ENCODE results near the gene CCDC134.

Gene CCDC134

DNA sequence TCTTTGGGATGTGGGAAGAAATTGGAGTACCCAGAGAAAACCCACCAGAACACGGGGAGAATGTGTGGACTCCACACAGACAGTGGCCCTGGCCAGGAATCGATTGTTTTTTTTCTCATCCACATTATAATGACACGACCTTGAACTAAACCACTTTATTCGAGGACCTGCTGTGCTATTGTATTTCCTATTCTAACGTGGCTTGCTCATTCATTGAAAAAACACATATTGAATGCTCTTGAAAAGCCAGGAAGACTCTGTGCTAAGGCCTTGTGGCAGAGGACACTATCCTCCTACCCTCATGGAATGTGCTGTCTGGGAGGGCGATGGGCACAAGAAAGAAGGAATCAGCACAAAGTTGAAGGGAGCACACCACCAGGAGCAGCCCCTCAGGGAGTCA is 23.3 kb downstream of the CCDC134 start:
- TF ChIP-seq, protein P1, sequence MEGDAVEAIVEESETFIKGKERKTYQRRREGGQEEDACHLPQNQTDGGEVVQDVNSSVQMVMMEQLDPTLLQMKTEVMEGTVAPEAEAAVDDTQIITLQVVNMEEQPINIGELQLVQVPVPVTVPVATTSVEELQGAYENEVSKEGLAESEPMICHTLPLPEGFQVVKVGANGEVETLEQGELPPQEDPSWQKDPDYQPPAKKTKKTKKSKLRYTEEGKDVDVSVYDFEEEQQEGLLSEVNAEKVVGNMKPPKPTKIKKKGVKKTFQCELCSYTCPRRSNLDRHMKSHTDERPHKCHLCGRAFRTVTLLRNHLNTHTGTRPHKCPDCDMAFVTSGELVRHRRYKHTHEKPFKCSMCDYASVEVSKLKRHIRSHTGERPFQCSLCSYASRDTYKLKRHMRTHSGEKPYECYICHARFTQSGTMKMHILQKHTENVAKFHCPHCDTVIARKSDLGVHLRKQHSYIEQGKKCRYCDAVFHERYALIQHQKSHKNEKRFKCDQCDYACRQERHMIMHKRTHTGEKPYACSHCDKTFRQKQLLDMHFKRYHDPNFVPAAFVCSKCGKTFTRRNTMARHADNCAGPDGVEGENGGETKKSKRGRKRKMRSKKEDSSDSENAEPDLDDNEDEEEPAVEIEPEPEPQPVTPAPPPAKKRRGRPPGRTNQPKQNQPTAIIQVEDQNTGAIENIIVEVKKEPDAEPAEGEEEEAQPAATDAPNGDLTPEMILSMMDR (IDR thresholded peaks at IDR 0.05; ENCODE audit: low read depth, low read length): no peak
- no peak for DNase-seq (ENCODE audit: extremely low read depth, low read depth)

DNA sequence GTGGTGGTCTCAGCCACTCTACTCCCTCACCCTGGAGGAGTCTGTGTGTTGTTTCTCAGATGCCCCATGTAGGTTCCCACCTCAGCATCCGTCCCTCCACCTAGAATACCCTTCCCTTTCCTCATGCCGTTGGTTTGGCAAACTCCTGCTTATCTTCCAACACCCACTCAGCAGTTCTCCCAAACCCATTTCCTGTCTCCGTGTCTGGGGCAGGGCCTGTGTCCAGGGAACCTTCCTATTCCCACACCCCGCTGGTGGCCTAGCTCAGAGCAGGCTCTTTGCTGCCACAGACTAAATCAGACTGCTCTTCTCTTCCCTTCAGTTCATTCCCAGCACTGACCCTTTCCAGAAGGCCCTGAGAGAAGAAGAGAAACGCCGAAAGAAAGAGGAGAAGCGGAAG is 24.9 kb downstream of the CCDC134 start:
- TF ChIP-seq, protein P1 (IDR thresholded peaks at IDR 0.05; ENCODE audit: low read depth, low read length): no peak
- no peak for DNase-seq (ENCODE audit: extremely low read depth, low read depth)

DNA sequence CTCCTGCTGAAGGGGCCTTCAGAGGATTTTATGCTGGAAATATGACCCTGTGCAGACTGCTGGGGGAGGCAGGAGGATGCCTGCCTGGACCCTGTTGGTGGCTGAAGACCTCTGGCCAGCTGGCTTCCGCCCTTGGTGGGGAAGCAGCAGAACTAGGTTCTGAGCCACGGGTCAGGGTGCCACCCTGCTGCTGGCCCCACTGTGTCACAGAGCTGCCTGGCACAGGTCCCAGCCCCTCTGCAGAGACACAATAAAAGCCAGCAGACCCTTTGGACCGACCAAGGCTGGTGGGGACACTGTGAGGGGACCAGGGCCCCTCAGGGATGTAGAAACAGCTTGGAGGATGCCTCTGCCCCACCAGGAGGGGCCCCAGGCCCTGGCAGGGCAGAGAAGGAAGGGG is 25.5 kb downstream of the CCDC134 start:
- no peak for DNase-seq (ENCODE audit: extremely low read depth, low read depth)
- TF ChIP-seq, protein P1 (IDR thresholded peaks at IDR 0.05; ENCODE audit: low read depth, low read length): no peak

DNA sequence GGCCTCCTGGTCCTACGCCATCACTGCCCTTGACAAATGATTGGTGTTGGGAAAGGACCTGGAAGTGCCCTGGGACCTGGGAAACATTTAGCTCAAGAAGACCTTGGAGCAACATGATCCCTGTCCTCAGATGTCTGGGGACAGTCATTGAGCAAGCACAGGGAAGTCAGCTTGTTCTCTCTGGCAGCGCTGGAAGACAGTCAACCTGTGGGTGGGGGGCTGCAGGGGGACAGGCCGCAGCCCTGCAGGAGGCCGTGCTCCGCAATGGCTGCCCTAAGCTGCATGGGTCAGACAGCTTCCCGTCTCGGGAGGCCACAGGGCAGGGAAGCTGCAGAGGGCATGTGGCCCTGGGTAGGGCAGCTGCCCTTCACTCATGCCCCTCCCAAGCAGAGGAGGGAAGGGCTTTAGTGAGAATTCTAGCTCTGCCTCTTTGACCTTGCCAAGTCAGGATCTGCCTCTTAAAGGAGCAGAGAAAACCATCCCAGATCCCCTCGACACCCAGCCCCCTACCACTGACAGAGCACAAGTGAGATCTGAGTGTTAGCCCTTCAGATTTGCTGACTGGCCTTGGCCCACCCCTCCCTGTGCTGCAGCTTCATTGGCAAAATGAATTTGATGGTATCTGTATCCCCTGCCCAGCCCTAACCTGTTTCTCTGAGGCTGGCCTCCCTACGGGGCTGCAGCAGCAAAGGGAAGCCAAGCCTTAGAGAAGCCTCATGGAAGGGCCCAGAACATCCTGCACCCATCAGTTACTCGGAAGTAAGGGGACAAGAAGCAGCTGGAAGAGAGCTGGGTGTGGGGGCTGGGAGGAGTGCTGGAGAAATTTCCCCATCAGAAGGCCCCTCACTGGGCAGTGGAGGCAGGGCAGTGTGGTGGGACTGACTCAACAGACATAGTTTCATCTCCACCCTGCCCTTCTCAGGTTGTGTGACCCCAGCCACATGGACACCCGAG is 26.2 kb downstream of the CCDC134 start:
- TF ChIP-seq, protein P1 (IDR thresholded peaks at IDR 0.05; ENCODE audit: low read depth, low read length): no peak
- no peak for DNase-seq (ENCODE audit: extremely low read depth, low read depth)

DNA sequence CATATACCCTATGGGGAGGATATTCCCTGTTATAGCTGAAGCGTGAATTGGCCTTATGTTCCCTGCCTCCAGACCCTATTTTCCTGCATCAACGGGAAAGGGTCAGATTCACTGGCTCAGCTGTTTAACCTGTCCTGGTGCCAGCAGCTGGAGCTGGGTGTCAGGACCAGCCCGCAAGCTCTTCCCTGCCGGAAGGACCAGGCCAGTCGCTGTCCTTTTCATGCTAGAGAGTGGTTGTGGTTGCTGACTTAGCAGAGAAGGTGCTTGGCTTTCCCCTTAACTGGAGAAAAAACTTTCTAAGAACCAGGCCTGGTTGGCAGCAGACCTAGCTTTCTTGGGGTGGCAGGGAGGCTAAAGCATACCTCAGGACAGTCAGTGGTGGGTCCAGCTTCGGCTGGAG is 27.2 kb downstream of the CCDC134 start:
- no peak for DNase-seq (ENCODE audit: extremely low read depth, low read depth)
- TF ChIP-seq, protein P1 (IDR thresholded peaks at IDR 0.05; ENCODE audit: low read depth, low read length): no peak

DNA sequence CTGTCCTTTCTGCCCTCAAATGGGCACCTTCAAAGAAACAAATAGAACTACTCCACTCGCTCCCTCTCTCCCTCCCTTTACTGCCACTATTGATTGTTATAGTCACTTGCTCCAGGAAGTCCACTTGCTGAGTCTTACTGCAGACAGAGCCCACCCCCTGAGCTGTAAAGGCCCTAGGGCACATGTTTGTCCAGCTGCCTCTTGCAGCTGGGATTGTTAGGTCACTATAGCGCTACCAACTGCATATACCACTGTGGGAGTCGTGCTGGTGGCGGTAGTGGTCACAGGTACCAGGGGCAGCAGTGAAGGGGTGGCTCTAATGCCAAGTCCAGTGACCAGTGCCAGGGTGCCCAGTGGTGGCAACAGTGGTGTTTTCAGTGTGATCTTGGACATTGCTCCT is 28.0 kb downstream of the CCDC134 start:
- DNase-seq (ENCODE audit: extremely low read depth, low read depth): no peak
- TF ChIP-seq, protein P1 (IDR thresholded peaks at IDR 0.05; ENCODE audit: low read depth, low read length): no peak

DNA sequence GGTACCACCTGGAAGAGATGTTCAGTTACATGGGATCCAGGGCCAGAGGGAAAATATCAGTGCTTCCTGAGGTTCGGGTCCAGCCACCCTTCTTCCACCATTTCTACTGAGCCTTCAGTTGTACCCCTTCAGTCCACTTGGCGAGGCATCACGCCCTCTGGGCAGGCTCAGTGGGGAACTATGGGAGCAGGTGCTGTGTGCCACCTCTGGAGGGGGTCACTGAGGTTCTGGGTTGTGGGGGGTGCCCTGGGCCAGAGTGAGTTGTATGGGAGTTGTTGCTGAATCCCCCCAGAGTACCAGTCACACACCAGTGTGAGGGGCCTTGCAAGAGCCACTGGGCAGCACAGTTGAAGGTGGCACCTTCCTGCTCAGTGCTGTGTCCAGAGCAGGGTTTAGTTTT is 29.7 kb downstream of the CCDC134 start:
- DNase-seq (ENCODE audit: extremely low read depth, low read depth): no peak
- TF ChIP-seq, protein P1 (IDR thresholded peaks at IDR 0.05; ENCODE audit: low read depth, low read length): no peak

Measured in AG09319 (cell line).